ENCODE data around the gene BCL11A. TPM values are rescaled to one million over a fixed set of nuclear protein-coding genes. Genes with fewer than 3 reads are reported as not detected.

BCL11A gene
- total and polyA plus RNA-seq, 2 of the 13 experiments (the other 11 are each of a cell fraction or from before 2014, with no cell fraction given) = not detected

GRCh38 chr2:60565472-60565871, 12.0 kb upstream of the BCL11A start:
- no peak for FAIRE-seq
- H3K36me3 ChIP-seq (replicated peaks in 1 of 2; ENCODE audit: control insufficient read depth in 1 of 2, insufficient read depth in 2 of 2, low read length in 2 of 2) = no peaks in the 10 kb centered on the region
- no peaks in the 10 kb centered on the region for H3K9me3 ChIP-seq (ENCODE audit: low read length)
- ATAC-seq = peak; percentile 26; the same call in 1 of the 3 replicates
- intact Hi-C loops (cut with micrococcal nuclease; ENCODE audit: unreplicated experiment) = loop anchor here (5.0 kb wide), 1 partner anchor 1263 kb away; no protein-coding TSS in a partner anchor
- H3K9ac ChIP-seq (ENCODE audit: insufficient read depth, low read depth, low read length) = no peak overlapping the region
- in situ Hi-C loops (cut with HindIII; ENCODE audit: extremely low pct_ligation_motif_present, low pct_unique_long_range_greater_than_20kb) = no loop called here
- H4K20me1 ChIP-seq (ENCODE audit: insufficient read depth, low read length) = no peaks in the 10 kb centered on the region
- CTCF ChIA-PET (ENCODE audit: low intra/inter-chr PET ratio, low total read pairs) = interaction anchor here (0.7 kb wide), 1 partner anchor 744 kb away, joined by 3 read pairs; no protein-coding TSS in a partner anchor
- 3% methylated on average over 3 of the region's 3 CpGs for WGBS (ENCODE audit: low lambda C conversion rate)
- TF ChIP-seq PITX1 (CRISPR knock-in tag; IDR thresholded peaks at IDR 0.05) (no peak), SP140L (CRISPR knock-in tag; IDR thresholded peaks at IDR 0.05; ENCODE audit: borderline replicate concordance) (no peak), STAG1 (CRISPR knock-in tag; IDR thresholded peaks at IDR 0.05) (peak; percentile 64), SMC3 (IDR thresholded peaks at IDR 0.05; ENCODE audit: low read length) (peak; percentile 34; the same call in 1 of the 2 replicates), ZNF580 (CRISPR knock-in tag; IDR thresholded peaks at IDR 0.05; ENCODE audit: borderline replicate concordance, low read depth) (no peak), RBAK (CRISPR knock-in tag; IDR thresholded peaks at IDR 0.05) (no peak), MATR3 (CRISPR knock-in tag; IDR thresholded peaks at IDR 0.05) (no peak), CTCF (CRISPR knock-in tag; IDR thresholded peaks at IDR 0.05) (peak; percentile 47), RAD21 (CRISPR knock-in tag; IDR thresholded peaks at IDR 0.05) (0 out of 2 replicates have a peak, but pooled peaks have one; percentile 26), MEIS2 (CRISPR knock-in tag; IDR thresholded peaks at IDR 0.05) (no peak), HNF4A (CRISPR knock-in tag; IDR thresholded peaks at IDR 0.05) (no peak), SIN3B (IDR thresholded peaks at IDR 0.05; ENCODE audit: low read length) (no peak), ZBTB46 (CRISPR knock-in tag; IDR thresholded peaks at IDR 0.05; ENCODE audit: borderline replicate concordance) (no peak), REL (CRISPR knock-in tag; conservative IDR thresholded peaks at IDR 0.05) (no peak), ZNF691 (CRISPR knock-in tag; IDR thresholded peaks at IDR 0.05; ENCODE audit: borderline replicate concordance, low read depth) (no peak), ZXDC (CRISPR knock-in tag; IDR thresholded peaks at IDR 0.05) (no peak)
- no peaks in the 10 kb centered on the region for H3K4me1 ChIP-seq (ENCODE audit: insufficient read depth, low read length)
- peak; percentile 15 for DNase-seq (ENCODE audit: low spot score)
- peaks cover 4 to 35% of the 10 kb centered on the region in 2 experiments for H3K27me3 ChIP-seq (ENCODE audit: control insufficient read depth in 1 of 2, insufficient read depth in 2 of 2, low read length in 2 of 2)
- H3K4me2 ChIP-seq (ENCODE audit: low read depth, low read length) = no peak overlapping the region
- BruUV-seq (replicated peaks) = no TSS peak
- POLR2A ChIA-PET = no interaction called here
- H3K79me2 ChIP-seq (ENCODE audit: insufficient read depth, low read length) = no peaks in the 10 kb centered on the region
- no peak overlapping the region for H3K4me3 ChIP-seq (replicated peaks in 1 of 3; ENCODE audit: insufficient read depth in 1 of 3, low read depth in 2 of 3, low read length in 3 of 3)
- H2AFZ ChIP-seq (ENCODE audit: low read length) = no peak overlapping the region
- no peak overlapping the region for H3K27ac ChIP-seq (ENCODE audit: extremely low read length, insufficient read depth, low read length)

All from HepG2 (cell line).